Stimulated activated CD8-positive, alpha-beta memory T cell treated with anti-CD3 and anti-CD28 coated beads, Interleukin-4, amount 100 ng/mL, for 48 hours (primary cell): Measurements from ENCODE around the gene RBM15B.

Source experiments
- DNase-seq: peaks from one replicate; pipeline ENCODE4 v3.0.0-alpha.2; 2020

RBM15B gene

DNA sequence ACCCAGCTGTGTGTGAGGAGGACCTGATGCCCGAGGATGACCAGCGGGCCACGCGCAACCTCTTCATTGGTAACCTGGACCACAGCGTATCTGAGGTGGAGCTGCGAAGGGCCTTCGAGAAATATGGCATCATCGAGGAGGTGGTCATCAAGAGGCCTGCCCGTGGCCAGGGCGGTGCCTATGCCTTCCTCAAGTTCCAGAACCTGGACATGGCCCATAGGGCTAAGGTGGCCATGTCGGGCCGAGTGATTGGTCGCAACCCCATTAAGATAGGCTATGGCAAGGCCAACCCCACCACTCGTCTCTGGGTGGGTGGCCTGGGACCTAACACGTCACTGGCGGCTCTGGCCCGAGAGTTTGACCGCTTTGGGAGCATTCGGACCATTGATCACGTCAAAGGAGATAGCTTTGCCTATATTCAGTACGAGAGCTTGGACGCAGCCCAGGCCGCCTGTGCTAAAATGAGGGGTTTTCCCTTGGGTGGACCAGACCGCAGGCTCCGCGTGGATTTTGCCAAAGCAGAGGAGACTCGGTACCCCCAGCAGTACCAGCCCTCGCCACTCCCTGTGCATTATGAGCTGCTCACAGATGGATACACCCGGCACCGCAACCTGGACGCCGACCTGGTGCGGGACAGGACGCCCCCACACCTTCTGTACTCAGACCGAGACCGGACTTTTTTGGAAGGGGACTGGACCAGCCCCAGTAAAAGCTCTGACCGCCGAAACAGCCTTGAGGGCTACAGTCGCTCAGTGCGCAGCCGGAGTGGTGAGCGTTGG lies 1.5 kb downstream of the RBM15B start:
- no peak for DNase-seq

DNA sequence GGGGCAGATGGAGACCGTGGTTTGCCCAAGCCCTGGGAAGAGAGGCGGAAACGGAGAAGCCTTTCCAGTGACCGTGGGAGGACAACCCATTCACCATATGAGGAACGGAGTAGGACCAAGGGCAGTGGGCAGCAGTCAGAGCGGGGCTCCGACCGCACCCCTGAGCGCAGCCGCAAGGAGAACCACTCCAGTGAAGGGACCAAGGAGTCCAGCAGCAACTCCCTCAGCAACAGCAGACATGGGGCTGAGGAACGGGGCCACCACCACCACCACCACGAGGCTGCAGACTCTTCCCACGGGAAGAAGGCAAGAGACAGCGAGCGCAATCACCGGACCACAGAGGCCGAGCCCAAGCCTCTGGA lies 2.0 kb downstream of the RBM15B start:
- DNase-seq: no peak

GRCh38 chr3:51393564-51393963 lies 2.5 kb downstream of the RBM15B start:
- DNase-seq: no peak

GRCh38 chr3:51394541-51394940 lies 3.5 kb downstream of the RBM15B start:
- DNase-seq: no peak

GRCh38 chr3:51395493-51396213 lies 4.6 kb downstream of the RBM15B start:
- DNase-seq: no peak

- peak; percentile 26 for DNase-seq
Measured at GRCh38 chr3:51396401-51396800, 5.3 kb downstream of the RBM15B start.

GRCh38 chr3:51397392-51397791 lies 6.3 kb downstream of the RBM15B start:
- DNase-seq: peak; percentile 20

- DNase-seq: peak; percentile 18
Measured at GRCh38 chr3:51398595-51399310, 7.7 kb downstream of the RBM15B start.

- peak; percentile 16 for DNase-seq
Measured at GRCh38 chr3:51400166-51400565, 9.1 kb downstream of the RBM15B start.

DNA sequence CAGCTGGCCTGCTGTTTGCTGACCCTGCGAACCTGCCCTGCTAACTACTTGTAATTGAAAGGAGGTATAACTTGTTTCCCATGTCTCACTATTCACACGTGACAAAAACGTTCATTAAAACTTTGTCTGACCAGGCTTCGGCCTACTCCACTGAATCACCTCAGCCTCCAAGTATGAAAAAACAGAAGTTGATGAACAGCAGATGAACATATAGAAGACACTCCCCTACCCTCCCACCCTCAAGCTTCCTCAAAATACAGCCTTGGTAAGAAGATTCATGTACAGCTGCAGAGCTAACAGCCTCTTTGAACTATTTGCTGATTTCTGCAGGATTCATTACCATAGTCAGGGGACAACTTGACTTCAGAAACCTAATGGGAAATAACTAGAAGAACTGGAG lies 10.7 kb downstream of the RBM15B start:
- DNase-seq: no peak

- DNase-seq: no peak
Measured at GRCh38 chr3:51403675-51404074, 12.6 kb downstream of the RBM15B start.

DNA sequence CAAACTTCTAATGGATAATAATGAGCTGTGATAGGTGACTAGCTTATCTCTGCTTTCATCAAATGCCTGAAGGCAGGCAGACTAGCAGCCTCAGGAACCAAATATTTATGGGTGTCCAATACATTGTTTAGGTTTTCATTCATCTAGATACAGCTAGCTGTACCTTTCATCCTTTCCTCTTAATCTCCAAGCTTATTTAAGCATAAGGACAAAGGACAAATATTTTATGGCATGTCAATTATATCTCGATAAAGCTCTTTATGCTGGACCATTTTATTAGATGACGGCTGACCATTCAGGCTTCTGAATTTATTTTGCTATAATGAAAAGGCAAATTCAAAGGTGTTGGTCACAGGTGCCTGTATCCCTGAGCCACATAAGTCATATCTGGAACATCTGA lies 16.9 kb downstream of the RBM15B start:
- no peak for DNase-seq

GRCh38 chr3:51408813-51409212 lies 17.7 kb downstream of the RBM15B start:
- no peak for DNase-seq

DNA sequence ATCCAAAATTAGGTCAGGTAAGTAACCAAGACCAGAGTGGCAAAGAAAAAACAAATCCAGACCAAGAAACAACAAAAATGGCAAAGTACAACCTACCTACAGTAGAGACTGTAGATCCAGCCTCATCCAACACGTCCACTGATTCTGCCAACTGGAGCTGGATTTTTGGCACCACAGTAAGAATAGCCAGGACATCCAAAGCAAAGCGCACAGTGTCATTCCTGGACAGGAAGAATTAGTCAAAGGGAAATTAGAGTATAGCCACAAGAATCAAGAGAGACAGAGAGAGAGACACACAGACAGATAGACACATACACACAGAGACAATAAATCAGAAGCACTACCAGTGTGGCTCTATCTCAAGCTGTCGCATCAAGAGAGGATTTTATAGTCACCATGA lies 31.1 kb downstream of the RBM15B start:
- no peak for DNase-seq

DNA sequence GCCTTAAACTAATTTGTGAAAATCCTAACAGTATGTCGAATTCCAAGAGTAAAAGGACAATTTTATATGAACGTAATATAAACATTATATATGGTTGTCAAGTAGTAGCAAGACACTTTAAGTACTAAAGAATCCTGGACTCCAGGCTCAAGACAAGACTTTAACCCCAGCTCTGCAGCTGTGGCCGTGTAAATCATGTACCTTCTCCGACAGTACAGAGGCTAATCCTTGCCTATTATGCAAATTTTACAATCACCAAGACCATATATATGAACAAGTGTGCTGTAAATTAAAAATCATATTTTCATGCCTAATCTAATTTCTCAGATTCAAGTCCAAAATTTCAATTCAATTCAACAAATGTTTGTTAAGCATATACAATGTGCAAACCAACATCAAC lies 35.8 kb downstream of the RBM15B start:
- no peak for DNase-seq

GRCh38 chr3:51429138-51429537 lies 38.1 kb downstream of the RBM15B start:
- no peak for DNase-seq

- no peak for DNase-seq
Measured at GRCh38 chr3:51434110-51434509, 43.0 kb downstream of the RBM15B start.

- DNase-seq: peak; percentile 49
Measured at GRCh38 chr3:51434746-51435327, 43.8 kb downstream of the RBM15B start.

DNA sequence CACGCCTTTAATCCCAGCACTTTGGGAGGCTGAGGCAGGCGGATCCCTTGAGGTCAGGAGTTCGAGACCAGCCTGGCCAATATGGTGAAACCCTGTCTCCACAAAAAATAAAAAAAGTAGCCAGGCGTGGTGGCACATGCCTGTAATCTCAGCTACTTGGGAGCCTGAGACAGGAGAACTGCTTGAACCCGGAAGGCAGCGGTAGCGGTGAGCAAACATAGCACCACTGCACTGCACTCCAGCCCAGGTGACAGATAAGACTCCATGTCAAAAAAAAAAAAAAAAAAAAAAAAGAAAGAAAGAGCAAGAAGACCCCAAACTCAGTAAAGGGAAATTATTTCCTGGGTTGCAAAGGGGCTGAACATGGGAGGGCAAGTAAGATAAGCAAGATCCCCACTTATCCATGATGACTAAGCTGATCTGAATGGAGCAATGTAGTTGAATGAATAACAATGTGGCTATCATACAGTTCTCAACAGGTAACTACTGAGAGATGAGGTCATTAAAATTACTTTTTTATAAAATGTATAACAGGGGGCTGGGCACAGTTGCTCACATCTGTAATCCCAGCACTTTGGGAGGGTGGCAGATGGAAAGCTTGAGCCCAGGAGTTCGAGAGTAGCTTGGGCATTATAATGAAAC lies 46.0 kb downstream of the RBM15B start:
- no peak for DNase-seq

- DNase-seq: no peak
Measured at GRCh38 chr3:51441282-51442030, 50.4 kb downstream of the RBM15B start.

GRCh38 chr3:51445544-51446280 lies 54.6 kb downstream of the RBM15B start:
- no peak for DNase-seq
